HG03139 (cell line): ENCODE results near the gene FBXL16.

Experiments
- ATAC-seq: cut with Tn5 transposase; IDR thresholded peaks from one replicate; pipeline ENCODE4 v1.9.1; 2021; ENCODE audit not compliant: unreplicated experiment

Gene FBXL16

DNA sequence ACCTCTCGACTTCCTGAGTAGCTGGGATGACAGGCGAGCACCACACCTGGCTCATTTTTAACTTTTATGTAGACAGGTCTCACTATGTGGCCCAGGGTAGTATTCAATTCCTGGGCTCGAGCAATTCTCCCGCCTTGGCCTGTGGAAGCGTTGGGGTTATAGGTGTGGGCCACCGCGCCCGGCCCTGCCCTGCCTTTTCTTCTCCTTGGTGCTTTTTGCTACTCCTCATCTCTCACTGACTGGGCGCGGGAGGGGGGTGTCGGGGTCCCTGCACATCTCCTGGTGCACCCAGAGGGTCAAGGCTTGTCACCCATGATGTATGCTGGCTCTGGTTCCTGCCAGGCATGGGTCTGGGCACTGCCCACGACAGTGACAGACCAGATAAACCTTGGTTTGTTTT, 61.0 kb downstream of the FBXL16 start:
- no peak for ATAC-seq

DNA sequence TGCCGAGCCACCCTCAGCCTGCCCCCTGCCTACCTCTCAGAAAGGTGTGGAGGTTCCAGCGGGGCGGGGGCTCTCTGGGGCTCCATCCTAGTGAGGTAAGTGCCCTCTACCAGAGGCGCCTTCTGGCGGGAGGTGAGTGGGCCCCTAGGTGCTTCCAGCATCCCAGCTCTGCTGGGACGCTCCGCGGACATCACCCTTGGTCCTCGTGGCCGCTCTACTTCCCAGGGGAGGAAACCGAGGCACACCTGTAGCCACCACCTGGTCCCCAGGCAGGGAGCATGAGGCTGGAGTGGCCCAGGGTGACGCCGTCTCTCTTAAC, 62.6 kb downstream of the FBXL16 start:
- ATAC-seq, result no peak
